ENCODE data around the gene SMC4. TPM values are rescaled to one million over a fixed set of nuclear protein-coding genes. Genes with fewer than 3 reads are reported as not detected.
"Not testable (repeated sequence)": the region's sequence is repeated elsewhere in the genome, so short reads cannot be mapped to it uniquely, and the experiment has no call there.

SMC4 gene
- polyA plus RNA-seq, 10 donors: 45.1 to 90.7 (median 75.6) TPM

GRCh38 chr3:160440687-160441086 lies 41.2 kb downstream of the SMC4 start:
- DNase-seq: no peak

DNA sequence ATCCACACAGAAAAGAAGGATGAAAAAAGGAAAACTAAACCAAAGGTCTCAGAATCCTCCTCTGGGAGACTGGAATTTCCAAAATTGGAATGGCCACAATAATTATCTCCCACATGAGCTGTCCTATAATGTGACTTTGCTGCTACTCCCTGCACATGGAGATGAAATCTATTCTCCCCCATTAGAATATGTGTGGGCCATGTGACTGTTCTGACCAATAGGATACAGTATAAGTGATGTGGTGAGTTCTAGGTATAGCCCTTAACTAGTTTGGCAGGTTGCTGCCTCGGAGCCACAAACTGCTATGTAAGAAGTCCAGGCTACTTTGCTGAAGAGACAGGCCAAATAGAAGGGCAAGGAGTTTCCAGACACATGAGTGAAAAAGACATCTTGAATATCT lies 45.0 kb downstream of the SMC4 start:
- DNase-seq: no peak

- DNase-seq: no peak
Observed at GRCh38 chr3:160445854-160446253, 46.4 kb downstream of the SMC4 start.

DNA sequence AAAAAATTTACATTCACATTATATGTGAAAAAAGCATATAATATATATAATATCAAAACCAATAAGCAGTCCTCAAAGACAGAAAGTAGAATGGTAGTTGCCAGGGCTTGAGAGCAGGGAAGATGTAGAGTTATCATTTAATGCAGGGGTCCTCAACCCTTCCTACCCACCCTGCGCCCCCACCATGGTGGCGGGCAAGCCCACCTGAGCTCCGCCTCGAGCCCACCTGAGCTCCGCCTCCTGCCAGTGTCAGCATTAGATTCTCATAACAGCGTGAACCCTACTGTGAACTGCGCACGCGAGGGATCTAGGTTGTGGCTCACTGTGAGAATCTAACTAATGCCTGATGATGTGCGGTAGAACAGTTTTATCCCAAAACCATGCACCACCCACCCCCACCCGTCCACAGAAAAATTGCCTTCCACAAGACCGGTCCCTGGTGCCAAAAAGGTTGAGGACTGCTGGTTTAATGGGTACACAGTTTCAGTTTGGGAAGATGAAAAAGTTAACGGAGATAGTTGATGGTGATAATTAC lies 47.1 kb downstream of the SMC4 start:
- DNase-seq: no peak

DNA sequence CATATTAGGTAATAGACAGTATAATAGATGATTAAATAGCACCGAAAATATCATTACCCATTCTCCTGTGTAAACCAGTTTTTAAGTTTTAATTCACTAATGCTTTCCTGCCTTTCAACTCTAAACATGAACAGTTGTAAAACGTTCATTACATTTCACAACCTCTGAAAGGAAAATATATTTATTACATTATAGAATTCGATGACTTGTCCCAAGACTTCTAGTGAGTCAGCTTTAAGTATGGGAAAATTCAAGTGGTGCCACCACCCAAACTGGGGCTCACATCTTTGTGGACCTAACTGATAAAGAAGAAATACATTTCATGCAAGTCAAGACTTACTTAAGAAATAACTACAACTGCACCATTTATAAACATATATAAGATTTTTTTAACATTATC lies 48.1 kb downstream of the SMC4 start:
- DNase-seq: peak in 2 of 3 donors; percentile 15 to 37

DNA sequence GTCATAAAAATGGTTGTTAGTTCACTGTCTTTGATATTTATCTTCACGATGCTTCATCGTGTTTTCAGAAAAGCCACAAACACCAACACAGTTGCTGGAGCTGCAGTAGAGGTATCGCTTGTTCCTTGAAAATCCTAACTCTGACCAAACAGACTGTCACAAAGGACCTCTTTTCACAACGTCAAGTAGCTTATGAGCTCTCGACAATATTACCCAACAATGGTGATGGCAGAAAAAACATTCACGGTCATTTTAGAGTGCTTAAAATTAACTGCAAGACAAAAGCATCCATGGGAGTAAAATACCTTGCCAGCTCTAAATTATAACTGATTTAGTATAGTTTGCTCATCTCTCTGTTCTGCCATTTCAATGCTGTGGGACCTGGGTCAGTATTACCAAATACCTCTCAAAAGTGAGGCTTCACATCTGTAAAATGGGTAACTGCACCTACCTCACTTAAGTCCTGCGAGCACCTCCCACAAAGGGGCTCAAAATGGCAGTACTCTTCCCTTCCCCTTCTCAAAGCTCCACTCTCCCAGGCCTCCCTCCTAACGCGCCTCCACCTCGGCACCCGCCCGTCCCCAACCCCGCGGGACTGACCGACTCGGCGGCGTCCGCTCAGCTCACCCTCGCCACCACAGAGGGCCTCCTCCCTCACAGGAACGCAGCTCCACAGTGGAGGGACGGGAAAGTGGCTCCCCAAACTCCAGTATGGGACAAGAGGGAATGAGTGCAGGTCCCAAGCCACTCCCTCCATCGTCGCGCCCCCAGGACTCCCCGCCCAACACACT lies 49.6 kb downstream of the SMC4 start:
- peak; percentile 21 to 73 (median 42) for DNase-seq

GRCh38 chr3:160449636-160450598 lies 50.5 kb downstream of the SMC4 start, which contains the start of gene TRIM59:
Gene TRIM59, minus strand, starts transcription at chr3:160449786. Its CDS starts 10,603 bp downstream, at chr3:160439183.
- DNase-seq: peak; percentile 94 to 98 (median 97)

DNA sequence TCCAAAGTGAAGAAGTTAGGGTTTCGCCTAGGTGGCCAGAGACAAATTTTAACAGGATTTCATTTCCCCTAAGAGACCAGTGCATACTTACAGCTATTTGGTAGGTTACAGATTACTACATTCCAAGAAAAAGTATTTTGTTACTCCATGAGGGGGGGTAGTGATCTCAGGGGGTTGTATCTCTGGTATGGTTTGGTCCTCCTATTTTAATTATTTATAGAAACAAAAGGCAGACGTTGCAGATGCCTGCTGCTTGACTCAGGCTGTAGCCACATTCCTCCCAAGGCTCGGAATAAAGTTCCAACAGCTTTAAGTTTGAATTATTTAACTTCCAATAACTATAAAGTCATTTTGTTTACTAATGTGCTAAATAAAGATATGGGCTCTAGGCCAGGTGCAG lies 51.4 kb downstream of the SMC4 start:
- peak in 2 of 3 donors; percentile 3 to 84 for DNase-seq

- DNase-seq: no peak
Observed at GRCh38 chr3:160451602-160452001, 52.2 kb downstream of the SMC4 start.

GRCh38 chr3:160452251-160452650 lies 52.8 kb downstream of the SMC4 start:
- not testable (repeated sequence) for DNase-seq

DNA sequence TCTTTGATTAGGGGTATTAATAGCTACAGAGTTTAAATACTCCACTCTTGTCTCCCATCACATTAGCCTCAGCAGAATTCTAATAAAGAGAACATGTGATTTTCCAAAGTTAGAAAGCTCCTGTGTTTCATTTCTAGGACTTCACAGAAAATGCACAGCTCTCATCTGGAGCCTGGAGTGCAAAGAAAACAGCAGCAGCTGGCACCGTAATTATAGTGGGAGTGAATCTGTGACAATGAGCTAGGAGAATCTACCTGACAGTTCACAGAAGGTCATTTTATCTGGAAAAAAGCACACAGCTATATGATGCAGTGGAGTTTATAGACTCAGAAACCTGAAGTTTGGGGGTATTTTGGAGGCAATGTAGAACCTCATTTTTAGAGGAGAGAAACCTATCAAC lies 55.5 kb downstream of the SMC4 start:
- no peak for DNase-seq

DNA sequence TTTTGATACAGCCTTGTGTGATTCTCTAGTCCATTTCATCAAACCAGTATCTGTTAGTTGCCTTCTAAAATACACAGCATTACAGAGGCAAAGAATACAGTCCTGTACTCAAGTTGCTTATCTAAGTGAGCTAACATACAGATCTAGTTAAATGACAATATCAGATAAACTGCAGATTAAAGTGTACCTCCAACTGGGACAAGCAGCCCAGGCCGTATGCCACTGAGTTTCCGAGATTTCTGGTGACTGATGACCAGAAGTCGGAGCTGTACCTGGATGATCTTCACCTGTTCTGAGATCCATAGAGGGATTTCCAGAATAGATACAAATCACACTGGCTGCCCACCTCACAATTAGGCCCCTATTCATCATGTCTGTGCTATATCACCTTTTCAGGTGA lies 56.4 kb downstream of the SMC4 start:
- no peak for DNase-seq

- no peak for DNase-seq
Observed at GRCh38 chr3:160458151-160458550, 58.7 kb downstream of the SMC4 start.

- DNase-seq: no peak
Observed at GRCh38 chr3:160459450-160459970, 60.1 kb downstream of the SMC4 start.

- DNase-seq: no peak
Observed at GRCh38 chr3:160460033-160460432, 60.6 kb downstream of the SMC4 start.

GRCh38 chr3:160464321-160464720 lies 64.9 kb downstream of the SMC4 start:
- no peak for DNase-seq

GRCh38 chr3:160464971-160465370 lies 65.5 kb downstream of the SMC4 start:
- no peak for DNase-seq

- no peak for DNase-seq
Observed at GRCh38 chr3:160470181-160470580, 70.7 kb downstream of the SMC4 start.

DNA sequence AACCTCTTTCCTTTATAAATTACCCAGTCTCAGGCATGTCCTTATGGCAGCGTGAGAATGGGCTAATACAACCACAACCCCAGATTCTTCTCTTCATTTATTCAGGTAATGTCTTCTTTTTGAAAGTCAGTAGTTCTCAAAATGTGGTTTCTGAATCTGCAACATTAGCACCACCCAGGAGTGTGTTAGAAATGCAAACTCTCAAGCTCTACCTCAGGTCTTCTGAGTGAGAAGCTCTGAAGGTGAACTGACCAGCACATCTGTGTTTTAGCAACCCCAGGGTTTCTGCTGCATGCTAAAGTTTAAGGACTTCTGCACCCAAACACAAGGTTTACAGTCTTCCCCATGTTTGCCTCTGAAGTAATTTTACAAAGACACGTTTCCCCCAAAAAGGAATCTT lies 72.4 kb downstream of the SMC4 start:
- no peak for DNase-seq

- no peak for DNase-seq
Observed at GRCh38 chr3:160472344-160472743, 72.9 kb downstream of the SMC4 start.

DNA sequence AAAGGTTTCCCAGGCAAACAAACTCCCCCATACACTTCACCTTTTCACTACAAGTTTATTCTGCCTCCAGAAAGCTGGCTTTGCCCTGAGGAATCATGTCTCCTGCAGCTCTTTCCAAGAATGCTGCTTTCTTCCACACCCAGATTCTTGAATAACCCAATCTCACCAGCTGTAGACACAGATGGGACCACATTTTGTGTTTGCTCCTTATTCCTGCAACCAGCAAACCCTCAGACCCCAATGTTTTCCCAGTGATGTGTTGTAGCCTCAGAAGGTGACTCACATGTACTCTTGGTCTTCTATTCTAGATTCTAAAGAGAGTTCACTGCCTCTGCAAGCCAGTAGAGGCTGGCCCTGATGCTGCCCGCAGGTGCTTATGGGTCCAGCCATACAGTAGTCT lies 73.8 kb downstream of the SMC4 start:
- DNase-seq: peak in 1 of 3 donors; percentile 85

DNA sequence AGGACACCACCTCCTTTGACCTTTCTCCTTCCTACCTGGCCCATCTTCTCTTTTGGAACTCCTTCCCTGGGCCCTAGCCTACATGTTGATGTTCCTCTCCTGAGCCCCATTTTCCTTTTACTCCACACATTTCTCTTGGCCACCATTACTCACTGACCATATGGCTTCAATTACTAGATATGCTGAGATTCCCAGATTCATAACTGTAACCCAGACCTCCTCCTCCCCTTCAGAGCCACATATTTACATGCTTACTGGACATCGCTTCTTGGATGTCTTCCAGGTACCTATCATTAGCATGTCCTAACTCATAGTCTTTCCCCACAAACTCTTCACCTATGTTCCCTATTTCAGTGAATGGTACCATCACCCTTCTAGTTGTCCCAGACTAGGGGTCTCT lies 74.5 kb downstream of the SMC4 start:
- DNase-seq: peak; percentile 20 to 95 (median 65)

All from muscle of back (tissue), 11 donors.